H54 (cell line): ENCODE results near the gene UCKL1.
"Not testable (repeated sequence)": the region's sequence is repeated elsewhere in the genome, so short reads cannot be mapped to it uniquely, and the experiment has no call there.

ENCODE experiments used
- DNase-seq: peaks from one replicate; pipeline ENCODE4 v3.0.0; 2011; ENCODE audit warnings: low spot score, mixed read lengths; ENCODE audit not compliant: insufficient read length
- FAIRE-seq: peaks from 3 replicates; lab custom pipeline; 2011; peaks lifted over from hg19 to GRCh38; lab: Jason Lieb, UNC
- POLR2A ChIP-seq: IDR thresholded peaks from 2 replicates; pipeline ENCODE4 v1.6.1; 2011; ENCODE audit warnings: low read depth, mild to moderate bottlenecking, low read length

UCKL1 gene

GRCh38 chr20:63940071-63940471, 16.1 kb downstream of the UCKL1 start:
- no peak for TF ChIP-seq POLR2A
- FAIRE-seq (no peak), DNase-seq (no peak)

- FAIRE-seq = no peak
- no peak for DNase-seq
- no peak for TF ChIP-seq POLR2A
Measured at GRCh38 chr20:63939061-63939935, 16.9 kb downstream of the UCKL1 start.

DNA sequence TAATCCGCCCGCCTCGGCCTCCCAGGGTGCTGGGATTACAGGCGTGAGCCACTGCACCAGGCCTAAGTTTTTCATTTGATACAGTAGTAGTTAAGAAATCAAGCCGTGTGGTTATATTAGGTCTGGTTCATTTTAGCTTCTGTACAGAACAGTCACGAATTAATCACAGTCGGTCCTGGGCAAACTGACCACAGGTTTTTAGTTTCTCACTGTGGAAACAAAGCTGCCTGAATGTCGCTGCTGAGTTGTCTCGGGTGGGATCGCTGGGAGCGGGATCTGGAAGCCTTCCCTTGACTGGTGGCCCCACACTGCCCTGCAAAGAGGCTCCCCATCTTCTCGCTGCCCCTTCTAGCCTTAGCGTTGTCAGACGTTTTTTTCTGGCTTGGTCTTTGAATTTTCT, 18.6 kb downstream of the UCKL1 start:
- FAIRE-seq = no peak
- TF ChIP-seq POLR2A = no peak
- no peak for DNase-seq

DNA sequence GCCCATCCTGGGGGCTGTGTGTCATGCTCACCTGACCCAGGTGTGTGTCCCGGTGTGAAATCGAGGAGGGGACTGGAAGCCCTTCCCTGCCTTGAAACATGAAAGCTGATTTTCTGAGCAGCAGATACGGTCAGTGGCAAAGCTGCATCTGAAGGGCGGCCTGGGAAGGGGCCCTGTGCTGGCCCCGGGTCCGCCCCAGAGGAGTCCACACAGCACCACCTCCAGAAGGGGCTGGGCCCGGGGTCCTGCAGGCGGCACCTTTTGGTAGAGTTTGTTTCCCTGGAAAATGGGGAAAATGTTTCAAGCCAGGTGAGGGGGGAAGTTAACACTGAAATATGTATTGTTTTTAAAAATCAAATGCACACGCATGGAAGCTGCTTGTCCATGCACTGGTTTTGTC, 20.8 kb downstream of the UCKL1 start:
- no peak for TF ChIP-seq POLR2A
- FAIRE-seq = no peak
- DNase-seq = no peak

DNA sequence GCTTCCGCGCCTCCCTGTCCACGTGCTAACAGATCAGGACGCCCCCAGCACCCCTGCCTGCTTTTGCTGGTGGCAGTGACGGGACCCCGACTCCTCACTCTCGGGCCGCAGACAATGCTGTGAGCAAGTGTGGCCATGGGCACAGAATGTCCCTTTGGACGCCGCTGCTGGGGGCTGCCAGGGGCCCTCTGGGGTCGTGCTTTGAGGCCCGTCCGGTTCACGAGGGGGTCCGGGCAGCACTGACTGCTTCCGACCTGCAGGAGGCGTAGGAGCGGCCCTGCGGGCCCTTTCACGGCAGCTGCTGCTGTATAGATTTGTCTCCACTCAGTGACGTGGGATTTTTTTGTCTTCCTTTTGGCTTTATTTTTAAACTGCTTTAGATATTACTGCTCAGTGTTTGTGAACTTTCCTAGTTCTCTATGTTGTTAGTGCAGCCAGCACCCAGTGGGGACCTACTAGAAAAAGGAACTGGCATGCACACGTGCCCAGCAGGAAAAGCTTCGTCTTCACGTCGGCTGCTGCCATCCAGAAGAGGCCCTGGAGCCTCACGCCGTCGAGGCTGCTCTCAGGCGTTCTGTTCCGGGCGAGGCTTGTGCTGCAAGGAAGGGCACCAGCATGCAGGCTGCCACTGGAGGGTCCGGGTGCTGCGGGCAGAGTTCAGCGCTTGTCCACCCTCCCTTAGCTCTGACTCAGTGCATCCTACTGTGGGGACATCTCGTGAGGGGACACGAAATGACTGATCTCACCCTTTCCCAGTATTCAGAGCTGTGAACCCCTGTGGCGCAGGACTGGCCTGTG, 21.7 kb downstream of the UCKL1 start:
- no peak for TF ChIP-seq POLR2A
- FAIRE-seq = no peak
- DNase-seq = no peak

- no peak for FAIRE-seq
- TF ChIP-seq POLR2A = no peak
- DNase-seq = no peak
Measured at GRCh38 chr20:63933646-63934045, 22.6 kb downstream of the UCKL1 start.

- no peak for DNase-seq
- no peak for FAIRE-seq
- no peak for TF ChIP-seq POLR2A
Measured at GRCh38 chr20:63932606-63933160, 23.5 kb downstream of the UCKL1 start.

DNA sequence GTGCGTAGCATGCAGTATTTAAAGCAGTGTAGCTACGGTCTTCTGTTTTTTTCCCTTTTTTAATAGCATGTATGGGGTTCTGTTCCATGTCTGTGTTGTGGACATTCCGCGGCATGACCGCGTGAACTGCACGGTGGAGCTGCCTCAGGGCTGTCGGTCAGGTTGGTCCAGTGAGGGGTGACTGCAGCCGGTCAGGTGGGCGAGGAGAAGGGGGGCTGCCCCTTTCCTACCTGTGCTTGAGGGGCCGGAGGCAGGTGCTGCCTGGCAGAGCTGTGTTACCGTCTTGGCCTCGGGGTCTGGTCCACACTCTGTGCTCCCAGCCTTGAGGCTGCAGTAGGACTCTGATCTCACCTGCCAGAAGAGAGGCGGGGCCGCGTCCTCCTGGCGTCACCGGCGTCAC, 24.5 kb downstream of the UCKL1 start:
- DNase-seq = no peak
- FAIRE-seq = no peak
- no peak for TF ChIP-seq POLR2A

- no peak for DNase-seq
- TF ChIP-seq POLR2A = no peak
- no peak for FAIRE-seq
Measured at GRCh38 chr20:63930971-63931553, 25.2 kb downstream of the UCKL1 start.

GRCh38 chr20:63929473-63929883, 26.7 kb downstream of the UCKL1 start:
- FAIRE-seq, DNase-seq: not testable (repeated sequence)

DNA sequence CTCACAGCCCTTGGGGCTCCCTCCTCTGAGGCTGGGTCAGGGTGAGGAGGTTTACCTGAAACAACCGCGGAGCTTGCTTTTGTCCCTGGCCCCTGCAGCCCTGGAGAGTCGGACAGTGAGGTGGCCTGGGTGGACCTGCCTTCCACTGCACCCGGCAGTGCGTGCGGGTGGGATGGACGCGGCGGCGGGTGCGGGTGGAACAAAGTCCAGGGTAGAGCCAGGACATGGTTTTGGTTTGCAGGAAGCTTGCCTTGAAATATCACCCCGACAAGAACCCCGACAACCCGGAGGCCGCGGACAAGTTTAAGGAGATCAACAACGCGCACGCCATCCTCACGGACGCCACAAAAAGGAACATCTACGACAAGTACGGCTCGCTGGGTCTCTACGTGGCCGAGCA, 27.1 kb downstream of the UCKL1 start:
- FAIRE-seq (no peak), DNase-seq (no peak)
- no peak for TF ChIP-seq POLR2A

DNA sequence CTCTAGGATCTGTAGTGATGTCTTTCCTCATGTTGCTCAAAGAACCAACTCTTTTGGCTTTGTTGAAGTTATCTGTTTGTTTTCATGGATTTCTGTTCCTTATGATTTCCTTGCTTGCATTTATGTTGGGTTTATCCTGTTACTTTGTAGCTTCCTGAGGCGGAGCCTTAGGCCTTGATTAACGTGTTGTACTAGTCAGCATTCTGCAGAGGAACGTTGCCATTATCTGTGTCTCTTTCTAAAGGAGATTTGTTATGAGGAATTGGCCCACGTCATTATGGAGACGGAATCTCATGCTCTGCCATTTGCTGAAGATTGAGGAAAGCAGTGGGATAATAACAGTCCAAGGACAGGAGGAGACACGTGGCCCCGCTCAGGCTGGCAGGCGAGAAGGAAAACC, 29.9 kb downstream of the UCKL1 start:
- TF ChIP-seq POLR2A = no peak
- FAIRE-seq (no peak), DNase-seq (no peak)

DNA sequence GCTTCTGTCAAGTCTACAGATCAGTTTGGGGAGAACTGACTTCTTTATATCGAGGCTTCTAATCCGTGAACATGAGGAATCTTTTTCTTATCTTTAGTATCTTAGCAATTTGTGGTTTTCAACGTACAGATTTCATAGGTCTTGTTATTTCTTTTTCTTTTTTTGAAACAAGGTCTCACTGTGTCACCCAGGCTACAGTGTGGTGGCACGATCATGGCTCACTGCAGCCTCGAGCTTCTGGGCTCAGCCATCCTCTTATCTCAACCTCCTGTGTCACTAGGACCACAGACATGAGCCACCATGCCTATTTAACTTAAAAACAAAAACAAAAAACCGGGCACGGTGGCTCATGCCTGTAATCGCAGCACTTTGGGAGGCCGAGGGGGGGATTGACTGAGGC, 32.0 kb downstream of the UCKL1 start:
- no peak for FAIRE-seq
- no peak for TF ChIP-seq POLR2A
- DNase-seq = no peak

GRCh38 chr20:63923651-63924050, 32.6 kb downstream of the UCKL1 start:
- FAIRE-seq (no peak), DNase-seq (no peak)
- TF ChIP-seq POLR2A = no peak
